ENCODE measurements around the gene CFP. TPM values are rescaled to one million over a fixed set of nuclear protein-coding genes. Genes with fewer than 3 reads are reported as not detected.

Gene CFP
- total RNA-seq, 3 donors from 2014 or later: 0.96 to 4.0 (median 2.9) TPM

GRCh38 chrX:47618923-47619485 lies 10.7 kb downstream of the CFP start:
- DNase-seq (no peak), ATAC-seq (no peak)
- intact Hi-C loops (cut with DNase I, micrococcal nuclease): no loop called here
- no peak for TF ChIP-seq CTCF (IDR thresholded peaks at IDR 0.05)
- Histone ChIP-seq H3K4me3 (no peak overlapping the region), H3K36me3 (ENCODE audit: low read depth) (no peaks in the 10 kb centered on the region), H3K9me3 (no peaks in the 10 kb centered on the region), H3K4me1 (ENCODE audit: low read depth) (no peaks in the 10 kb centered on the region)

GRCh38 chrX:47614618-47615017 lies 15.1 kb downstream of the CFP start:
- Histone ChIP-seq H3K4me3 (no peak overlapping the region), H3K4me1 (ENCODE audit: low read depth) (no peaks in the 10 kb centered on the region), H3K36me3 (ENCODE audit: low read depth) (no peaks in the 10 kb centered on the region), H3K9me3 (no peaks in the 10 kb centered on the region)
- no peak for ATAC-seq
- DNase-seq: no peak
- intact Hi-C loops (cut with DNase I, micrococcal nuclease): no loop called here
- TF ChIP-seq CTCF (IDR thresholded peaks at IDR 0.05): no peak

GRCh38 chrX:47613082-47613481 lies 16.6 kb downstream of the CFP start:
- H3K36me3 ChIP-seq (ENCODE audit: low read depth): no peaks in the 10 kb centered on the region
- no peak for ATAC-seq
- no peaks in the 10 kb centered on the region for H3K4me1 ChIP-seq (ENCODE audit: low read depth)
- no peak for TF ChIP-seq CTCF (IDR thresholded peaks at IDR 0.05)
- intact Hi-C loops (cut with DNase I, micrococcal nuclease): no loop called here
- H3K9me3 ChIP-seq: no peaks in the 10 kb centered on the region
- DNase-seq: no peak
- H3K4me3 ChIP-seq: no peak overlapping the region

- intact Hi-C loops (cut with DNase I, micrococcal nuclease): no loop called here
- ATAC-seq: no peak
These were observed 17.3 kb downstream of the CFP start for GRCh38 chrX:47612418-47612817.

GRCh38 chrX:47611926-47612325 lies 17.8 kb downstream of the CFP start:
- H3K4me1 ChIP-seq (ENCODE audit: low read depth): no peaks in the 10 kb centered on the region
- ATAC-seq (no peak), DNase-seq (no peak)
- no peak for TF ChIP-seq CTCF (IDR thresholded peaks at IDR 0.05)
- H3K4me3 ChIP-seq: no peak overlapping the region
- H3K36me3 ChIP-seq (ENCODE audit: low read depth): no peaks in the 10 kb centered on the region
- no peaks in the 10 kb centered on the region for H3K9me3 ChIP-seq
- intact Hi-C loops (cut with DNase I, micrococcal nuclease): no loop called here

More at GRCh38 chrX:47612418-47612817, 17.3 kb downstream of the CFP start:
- no peak overlapping the region for H3K4me3 ChIP-seq
- no peaks in the 10 kb centered on the region for H3K4me1 ChIP-seq (ENCODE audit: low read depth)
- TF ChIP-seq CTCF (IDR thresholded peaks at IDR 0.05): no peak
- no peak for DNase-seq
- H3K9me3 ChIP-seq: no peaks in the 10 kb centered on the region
- H3K36me3 ChIP-seq (ENCODE audit: low read depth): no peaks in the 10 kb centered on the region

- Histone ChIP-seq H3K36me3 (ENCODE audit: low read depth) (no peaks in the 10 kb centered on the region), H3K4me3 (no peak overlapping the region), H3K9me3 (no peaks in the 10 kb centered on the region), H3K4me1 (ENCODE audit: low read depth) (no peaks in the 10 kb centered on the region)
- no peak for TF ChIP-seq CTCF (IDR thresholded peaks at IDR 0.05)
- no peak for DNase-seq
- ATAC-seq: no peak
- intact Hi-C loops (cut with DNase I, micrococcal nuclease): no loop called here
These were observed 18.2 kb downstream of the CFP start for GRCh38 chrX:47611489-47611888.
